C4-2B (cell line): ENCODE measurements around the gene IVL.

Source experiments
- H3K27ac ChIP-seq: fragments of 450-650 bp; 2 replicates; pipeline ENCODE4 v1.5.1; 2017
- ZFX ChIP-seq: fragments of 450-650 bp; IDR thresholded peaks from 2 replicates; pipeline ENCODE4 v1.6.1; 2017
- TF ChIP-seq, protein P1 (sequence below): fragments of 450-650 bp; conservative IDR thresholded peaks from 2 replicates; pipeline ENCODE4 v1.5.1; 2017; ENCODE audit warnings: mild to moderate bottlenecking

Gene IVL

GRCh38 chr1:152888126-152888525 lies 20.2 kb upstream of the IVL start:
- no peak overlapping the region for H3K27ac ChIP-seq
- TF ChIP-seq, protein P1, sequence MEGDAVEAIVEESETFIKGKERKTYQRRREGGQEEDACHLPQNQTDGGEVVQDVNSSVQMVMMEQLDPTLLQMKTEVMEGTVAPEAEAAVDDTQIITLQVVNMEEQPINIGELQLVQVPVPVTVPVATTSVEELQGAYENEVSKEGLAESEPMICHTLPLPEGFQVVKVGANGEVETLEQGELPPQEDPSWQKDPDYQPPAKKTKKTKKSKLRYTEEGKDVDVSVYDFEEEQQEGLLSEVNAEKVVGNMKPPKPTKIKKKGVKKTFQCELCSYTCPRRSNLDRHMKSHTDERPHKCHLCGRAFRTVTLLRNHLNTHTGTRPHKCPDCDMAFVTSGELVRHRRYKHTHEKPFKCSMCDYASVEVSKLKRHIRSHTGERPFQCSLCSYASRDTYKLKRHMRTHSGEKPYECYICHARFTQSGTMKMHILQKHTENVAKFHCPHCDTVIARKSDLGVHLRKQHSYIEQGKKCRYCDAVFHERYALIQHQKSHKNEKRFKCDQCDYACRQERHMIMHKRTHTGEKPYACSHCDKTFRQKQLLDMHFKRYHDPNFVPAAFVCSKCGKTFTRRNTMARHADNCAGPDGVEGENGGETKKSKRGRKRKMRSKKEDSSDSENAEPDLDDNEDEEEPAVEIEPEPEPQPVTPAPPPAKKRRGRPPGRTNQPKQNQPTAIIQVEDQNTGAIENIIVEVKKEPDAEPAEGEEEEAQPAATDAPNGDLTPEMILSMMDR, result no peak
- no peak for TF ChIP-seq ZFX

DNA sequence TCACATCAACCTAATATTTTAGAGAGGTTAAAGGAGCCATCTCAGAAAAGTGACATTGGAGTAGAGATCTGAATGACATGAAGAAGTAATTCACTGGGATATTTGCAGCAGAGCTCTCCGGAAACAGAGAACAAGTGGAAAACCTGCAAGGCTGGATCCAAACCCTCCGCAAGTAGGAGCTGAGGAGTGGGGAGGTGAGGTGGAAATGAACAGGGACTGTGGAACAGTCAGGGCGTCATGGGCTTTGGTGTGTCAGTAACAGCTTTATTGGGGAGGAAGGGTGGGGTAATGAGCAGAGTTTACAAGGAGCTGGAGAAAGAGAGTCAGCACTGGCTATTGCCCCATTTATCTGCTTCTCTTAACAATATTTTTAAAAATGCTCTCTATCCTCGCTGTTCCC lies 9.3 kb upstream of the IVL start:
- TF ChIP-seq ZFX, result no peak
- TF ChIP-seq, protein P1, result no peak
- no peak overlapping the region for H3K27ac ChIP-seq

DNA sequence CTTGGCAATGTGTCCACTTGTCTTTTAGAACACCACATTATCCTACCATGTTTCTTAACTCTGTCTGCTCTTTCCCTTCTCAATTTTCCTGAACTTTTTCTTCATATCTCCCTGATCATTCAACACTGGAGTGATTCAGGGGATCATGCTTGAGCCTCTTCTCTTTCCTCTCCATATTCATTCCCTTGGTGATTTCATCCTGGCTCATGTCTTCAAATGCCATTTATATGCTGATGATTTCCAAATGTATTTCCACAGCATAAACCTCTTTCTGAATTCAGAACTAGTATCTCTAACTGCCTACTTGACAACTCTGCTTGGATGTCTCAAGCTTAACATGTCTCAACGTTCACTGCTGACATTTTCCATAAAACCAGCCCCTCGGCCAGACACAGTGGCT lies 8.5 kb upstream of the IVL start:
- TF ChIP-seq, protein P1, result no peak
- TF ChIP-seq ZFX, result no peak
- H3K27ac ChIP-seq, result no peak overlapping the region

DNA sequence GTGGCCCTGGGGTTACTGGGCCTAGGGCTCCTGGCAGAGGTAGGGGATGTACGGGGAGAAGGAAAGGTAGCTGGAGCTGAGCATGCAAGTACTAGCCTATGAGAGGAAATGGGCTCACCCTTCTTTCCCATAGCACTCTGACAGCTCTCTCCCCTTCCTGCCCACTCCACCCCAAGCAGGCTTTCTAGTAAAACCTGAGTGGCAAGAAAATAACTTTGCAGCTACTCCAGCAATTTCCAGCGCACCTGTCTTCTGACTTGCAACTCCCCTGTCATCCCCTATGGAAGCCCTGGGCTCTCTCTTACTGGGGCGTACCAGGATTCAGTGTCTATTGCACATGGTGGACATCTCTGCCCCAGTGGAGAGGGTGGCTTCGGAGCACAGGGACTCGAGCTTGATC lies 6.7 kb upstream of the IVL start:
- H3K27ac ChIP-seq, result no peak overlapping the region
- no peak for TF ChIP-seq ZFX
- TF ChIP-seq, protein P1, result no peak

DNA sequence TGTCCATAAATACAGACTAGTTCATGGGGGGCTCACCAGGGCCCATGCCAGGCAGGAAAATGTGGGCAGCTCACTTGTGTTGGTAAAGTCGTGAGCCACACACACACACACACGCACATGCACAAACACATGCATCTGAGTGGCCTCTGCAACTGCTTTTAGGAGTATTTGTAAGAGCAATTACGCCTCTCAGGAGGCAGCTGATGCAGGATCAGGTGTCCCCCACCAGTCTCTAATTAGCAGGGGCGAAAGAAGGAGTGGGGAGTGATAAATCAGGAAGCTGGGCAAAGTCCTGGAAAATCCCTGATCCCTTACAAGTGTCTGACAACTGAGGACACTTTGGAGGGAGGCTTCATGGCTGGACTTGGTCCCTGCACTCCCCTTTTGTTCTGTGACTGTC lies 5.7 kb upstream of the IVL start:
- no peak for TF ChIP-seq ZFX
- TF ChIP-seq, protein P1, result no peak

DNA sequence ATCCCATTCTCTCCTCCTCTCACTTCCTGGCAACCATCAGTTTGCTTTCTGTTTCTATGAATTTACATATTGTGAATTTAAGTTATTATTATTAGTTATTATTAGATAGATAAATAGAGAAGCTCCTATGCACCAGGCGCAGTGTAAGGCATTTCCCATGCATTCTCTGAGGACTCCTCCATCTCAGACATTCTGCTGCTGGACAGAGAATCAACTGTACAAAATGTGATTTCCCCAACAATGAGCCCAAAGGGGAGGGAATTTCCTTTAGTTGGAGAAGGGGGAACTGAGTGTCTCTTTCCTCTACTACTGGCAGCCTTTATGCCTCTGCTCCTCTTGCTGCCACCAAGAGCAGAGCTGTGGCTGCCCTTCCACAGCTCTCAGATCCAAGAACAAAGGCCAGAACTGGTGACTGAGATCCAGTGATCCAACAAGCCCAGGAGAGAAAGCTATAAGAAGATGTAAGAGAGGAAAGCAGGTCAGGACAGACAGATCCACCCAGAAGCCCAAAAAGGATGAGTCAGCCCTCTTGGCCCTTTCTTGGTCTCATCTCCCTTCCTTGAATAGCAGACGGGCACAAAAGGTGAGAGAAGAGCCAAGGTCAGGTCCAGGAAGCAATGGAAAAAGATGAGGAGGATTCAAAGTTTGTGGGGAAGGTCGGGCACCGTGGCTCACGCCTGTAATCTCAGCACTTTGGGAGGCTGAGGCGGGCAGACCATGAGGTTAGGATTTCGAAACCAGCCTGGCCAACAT lies 3.5 kb upstream of the IVL start:
- TF ChIP-seq ZFX, result no peak
- TF ChIP-seq, protein P1, result no peak
- no peak overlapping the region for H3K27ac ChIP-seq

More for the DNA sequence above, 5.7 kb upstream of the IVL start:
- no peak overlapping the region for H3K27ac ChIP-seq

- H3K27ac ChIP-seq, result no peak overlapping the region
- TF ChIP-seq, protein P1, result no peak
- TF ChIP-seq ZFX, result no peak
These were observed 2.3 kb upstream of the IVL start for GRCh38 chr1:152906023-152906565.
